Esophagus muscularis mucosa (tissue), 3 donors: ENCODE measurements around the gene RUNX1.

Experiments used
- POLR2A ChIP-seq: fragments of 450-650 bp; IDR thresholded peaks from one replicate; pipeline ENCODE4 v1.6.1; 2017; ENCODE audit warnings: antibody characterized with exemption, moderate library complexity, mild to moderate bottlenecking, low read depth
- POLR2AphosphoS5 ChIP-seq, 2 donors: sonication (generic); formaldehyde crosslinking; IDR thresholded peaks; one replicate each; pipeline ENCODE4 v1.6.1; 2017; ENCODE audit warnings: antibody characterized with exemption in 2 of 2
- TF ChIP-seq, protein P1 (sequence below), 3 experiments: fragments of 200-600 bp in 2 of 3; fragments of 450-650 bp in 1 of 3; sonication (generic) in 2 of 3; IDR thresholded peaks; one replicate each; pipeline ENCODE4 v1.5.1; 2017 to 2019; ENCODE audit warnings: antibody characterized with exemption in 3 of 3, mild to moderate bottlenecking in 2 of 3, moderate library complexity in 1 of 3

DNA sequence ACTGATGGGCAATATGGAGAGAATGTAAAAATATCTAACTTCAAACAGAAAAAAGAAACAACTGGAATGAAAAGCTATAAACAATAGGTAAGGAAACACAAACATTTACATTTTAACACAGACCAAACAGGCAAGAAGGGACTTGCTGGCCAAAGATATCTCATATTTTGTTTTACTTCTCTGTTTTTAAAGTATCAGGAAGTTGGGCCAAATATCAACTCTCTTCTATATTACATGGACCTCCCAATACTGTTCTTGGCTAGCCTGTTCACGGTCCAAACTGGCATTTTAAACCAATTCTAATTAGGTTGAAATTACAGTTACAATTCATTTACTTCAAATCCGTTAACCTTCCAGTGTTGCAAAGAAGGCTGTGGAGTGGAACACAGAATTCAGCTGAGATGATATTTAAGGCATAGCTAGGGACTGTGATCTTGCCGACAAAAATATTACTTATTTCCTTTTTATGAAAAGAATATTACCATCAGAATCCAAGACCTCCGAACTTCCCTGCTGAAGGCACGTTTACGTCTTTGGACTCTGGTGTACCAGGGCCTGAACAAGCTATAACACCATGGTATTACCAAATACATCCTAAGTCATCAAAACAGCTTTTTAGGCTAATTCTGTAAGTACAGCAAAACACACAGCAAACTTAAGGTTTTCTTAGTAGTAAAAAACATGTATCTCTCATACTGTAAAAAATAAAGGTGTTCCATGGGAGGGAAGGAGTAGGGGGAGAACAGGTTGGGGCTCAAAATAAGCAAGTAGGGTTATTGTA, 165.4 kb downstream of the RUNX1 start:
- TF ChIP-seq, protein P1, sequence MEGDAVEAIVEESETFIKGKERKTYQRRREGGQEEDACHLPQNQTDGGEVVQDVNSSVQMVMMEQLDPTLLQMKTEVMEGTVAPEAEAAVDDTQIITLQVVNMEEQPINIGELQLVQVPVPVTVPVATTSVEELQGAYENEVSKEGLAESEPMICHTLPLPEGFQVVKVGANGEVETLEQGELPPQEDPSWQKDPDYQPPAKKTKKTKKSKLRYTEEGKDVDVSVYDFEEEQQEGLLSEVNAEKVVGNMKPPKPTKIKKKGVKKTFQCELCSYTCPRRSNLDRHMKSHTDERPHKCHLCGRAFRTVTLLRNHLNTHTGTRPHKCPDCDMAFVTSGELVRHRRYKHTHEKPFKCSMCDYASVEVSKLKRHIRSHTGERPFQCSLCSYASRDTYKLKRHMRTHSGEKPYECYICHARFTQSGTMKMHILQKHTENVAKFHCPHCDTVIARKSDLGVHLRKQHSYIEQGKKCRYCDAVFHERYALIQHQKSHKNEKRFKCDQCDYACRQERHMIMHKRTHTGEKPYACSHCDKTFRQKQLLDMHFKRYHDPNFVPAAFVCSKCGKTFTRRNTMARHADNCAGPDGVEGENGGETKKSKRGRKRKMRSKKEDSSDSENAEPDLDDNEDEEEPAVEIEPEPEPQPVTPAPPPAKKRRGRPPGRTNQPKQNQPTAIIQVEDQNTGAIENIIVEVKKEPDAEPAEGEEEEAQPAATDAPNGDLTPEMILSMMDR (IDR thresholded peaks at IDR 0.05), result no peak
- TF ChIP-seq POLR2A, result no peak
- TF ChIP-seq POLR2AphosphoS5 (IDR thresholded peaks at IDR 0.05), result no peak
